K562 (cell line): Measurements from ENCODE around the gene ANKEF1.

Experiments used
- E2F5 ChIP-seq: sonication (generic); formaldehyde crosslinking; IDR thresholded peaks from 2 replicates; pipeline ENCODE4 v1.8.0; 2022; ENCODE audit warnings: mild to moderate bottlenecking, missing genetic modification reagents
- MAX ChIP-seq: sonication (generic); formaldehyde crosslinking; IDR thresholded peaks from 2 replicates; pipeline ENCODE4 v1.9.0; 2022; ENCODE audit warnings: mild to moderate bottlenecking, missing genetic modification reagents
- SMC3 ChIP-seq: conservative IDR thresholded peaks from 2 replicates; pipeline ENCODE4 v1.6.1; 2011; ENCODE audit warnings: low read depth, low read length, improper control_type of control experiment; ENCODE audit not compliant: insufficient read depth
- TAF1 ChIP-seq: IDR thresholded peaks from 2 replicates; pipeline ENCODE4 v1.6.1; 2011; ENCODE audit warnings: mild to moderate bottlenecking, low read length, moderate library complexity; ENCODE audit not compliant: insufficient read depth, control insufficient read depth, severe bottlenecking; ENCODE audit errors: extremely low read depth
- TEAD4 ChIP-seq, 2 experiments: sonication (generic) in 1 of 2; formaldehyde crosslinking in 1 of 2; IDR thresholded peaks; 2 replicates each; pipeline versions ENCODE4 v1.6.1 to v1.8.0; 2012 to 2022; ENCODE audit warnings: borderline replicate concordance in 1 of 2, inconsistent platforms in 1 of 2, low read length in 1 of 2, mild to moderate bottlenecking in 1 of 2, missing genetic modification reagents in 1 of 2
- ZBTB33 ChIP-seq: sonication (generic); formaldehyde crosslinking; IDR thresholded peaks from 2 replicates; pipeline ENCODE4 v1.8.1; 2023; ENCODE audit warnings: mild to moderate bottlenecking, missing genetic modification reagents
- ZBTB40 ChIP-seq, 2 experiments: fragments of 450-650 bp in 1 of 2; sonication (generic) in 1 of 2; formaldehyde crosslinking in 1 of 2; IDR thresholded peaks; 2 replicates each; pipeline versions ENCODE4 v1.7.1 to v1.9.0; 2016 to 2022; ENCODE audit warnings: inconsistent platforms in 1 of 2, mild to moderate bottlenecking in 1 of 2, missing genetic modification reagents in 1 of 2
- ZNF316 ChIP-seq: fragments of 450-650 bp; IDR thresholded peaks from 2 replicates; pipeline ENCODE4 v1.6.1; 2016
- TF ChIP-seq, protein P1 (sequence below), 2 experiments: fragments of 450-650 bp in 1 of 2; sonication (generic) in 1 of 2; formaldehyde crosslinking in 1 of 2; IDR thresholded peaks in 1 of 2; conservative IDR thresholded peaks in 1 of 2; 2 replicates each; pipeline versions ENCODE4 v1.6.1 to v1.8.1; 2016 to 2023; ENCODE audit warnings: mild to moderate bottlenecking in 2 of 2, moderate library complexity in 2 of 2, inconsistent platforms in 1 of 2, missing genetic modification reagents in 1 of 2

DNA sequence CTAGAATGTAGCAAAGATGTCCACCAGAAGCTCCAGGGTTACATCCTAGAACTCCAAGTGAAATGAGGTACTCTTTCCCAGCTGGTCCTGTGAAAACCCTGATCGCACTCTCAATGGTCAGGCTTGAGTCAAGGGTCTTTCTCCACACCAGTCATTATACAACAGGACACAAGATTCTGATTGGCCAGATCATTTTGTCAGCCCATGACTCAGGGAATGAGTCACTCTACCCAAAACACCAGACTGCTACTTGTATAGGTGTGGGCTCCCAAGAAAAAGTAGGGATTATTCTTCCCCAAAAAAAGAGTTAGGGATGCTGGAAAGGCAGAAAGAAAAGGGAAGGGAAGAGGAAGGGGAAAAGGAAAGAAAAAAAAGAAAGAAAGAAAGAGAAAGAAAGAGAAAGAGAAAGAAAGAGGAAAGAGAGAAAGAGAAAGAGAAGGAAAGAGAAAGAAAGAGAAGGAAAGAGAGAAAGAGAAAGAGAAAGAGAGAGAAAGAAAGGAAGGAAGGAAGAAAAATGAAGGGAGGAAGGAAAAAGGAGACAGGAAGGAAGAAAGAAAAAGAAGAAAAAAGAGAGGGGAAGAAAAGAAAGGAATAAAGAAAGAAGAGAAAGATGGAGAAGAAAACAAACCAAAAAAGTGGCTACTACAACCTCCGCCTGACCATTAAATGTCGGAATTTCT is 30.5 kb downstream of the ANKEF1 start:
- TF ChIP-seq, protein P1, sequence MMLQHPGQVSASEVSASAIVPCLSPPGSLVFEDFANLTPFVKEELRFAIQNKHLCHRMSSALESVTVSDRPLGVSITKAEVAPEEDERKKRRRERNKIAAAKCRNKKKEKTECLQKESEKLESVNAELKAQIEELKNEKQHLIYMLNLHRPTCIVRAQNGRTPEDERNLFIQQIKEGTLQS (IDR thresholded peaks at IDR 0.05), result 0 out of 2 replicates have a peak, but pooled peaks have one; percentile 21
- TF ChIP-seq, protein P1 (CRISPR knock-in tag; conservative IDR thresholded peaks at IDR 0.05), result no peak
- TF ChIP-seq E2F5 (CRISPR knock-in tag) (no peak), MAX (no peak), TEAD4 (IDR thresholded peaks at IDR 0.05; ENCODE audit: low read length) (no peak), TEAD4 (CRISPR knock-in tag; IDR thresholded peaks at IDR 0.05; ENCODE audit: borderline replicate concordance) (no peak), ZBTB40 (IDR thresholded peaks at IDR 0.05) (no peak), ZBTB40 (CRISPR knock-in tag; IDR thresholded peaks at IDR 0.05) (no peak), SMC3 (no peak), TAF1 (no peak), ZNF316 (no peak), ZBTB33 (CRISPR knock-in tag) (no peak)
